ENCODE measurements around the gene NRXN3. TPM values are rescaled to one million over a fixed set of nuclear protein-coding genes. Genes with fewer than 3 reads are reported as not detected.

Gene NRXN3
- total RNA-seq, 2 donors from 2014 or later: 1.3 to 2.3 TPM

- Histone ChIP-seq H3K27me3 (no peaks in the 10 kb centered on the region), H3K9me3 (peaks cover 0 to 10% (median 0%) of the 10 kb centered on the region in 3 donors), H3K27ac (no peak overlapping the region), H3K36me3 (replicated peaks in 1 of 2; ENCODE audit: insufficient read depth in 1 of 2, low read depth in 2 of 2) (no peaks in the 10 kb centered on the region), H3K4me1 (no peaks in the 10 kb centered on the region), H3K4me3 (no peak overlapping the region)
- ATAC-seq (no peak), DNase-seq (no peak)
- 68 to 75% methylated on average over 5 of the region's 5 CpGs for WGBS, 2 donors
- intact Hi-C loops (cut with DNase I): no loop called here
- TF ChIP-seq POLR2A (IDR thresholded peaks at IDR 0.05) (no peak), CTCF (IDR thresholded peaks at IDR 0.05) (no peak)
Measured at GRCh38 chr14:78576437-78577166, 406.4 kb downstream of the NRXN3 start.

- Histone ChIP-seq H3K4me3 (no peak overlapping the region), H3K27me3 (no peaks in the 10 kb centered on the region), H3K4me1 (no peaks in the 10 kb centered on the region), H3K27ac (no peak overlapping the region), H3K9me3 (no peaks in the 10 kb centered on the region), H3K36me3 (replicated peaks in 1 of 2; ENCODE audit: insufficient read depth in 1 of 2, low read depth in 2 of 2) (no peaks in the 10 kb centered on the region)
- 40 to 45% methylated on average over 5 of the region's 5 CpGs for WGBS, 2 donors
- TF ChIP-seq POLR2A (IDR thresholded peaks at IDR 0.05): no peak
- TF ChIP-seq CTCF (IDR thresholded peaks at IDR 0.05): no peak
- no peak for ATAC-seq
- intact Hi-C loops (cut with DNase I): no loop called here
- DNase-seq: no peak
Measured at GRCh38 chr14:78581229-78581628, 411.1 kb downstream of the NRXN3 start.

GRCh38 chr14:78586681-78587080 lies 416.5 kb downstream of the NRXN3 start:
- WGBS, 2 donors: 41 to 47% methylated on average over 5 to 6 of the region's 6 CpGs
- intact Hi-C loops (cut with DNase I): no loop called here

DNA sequence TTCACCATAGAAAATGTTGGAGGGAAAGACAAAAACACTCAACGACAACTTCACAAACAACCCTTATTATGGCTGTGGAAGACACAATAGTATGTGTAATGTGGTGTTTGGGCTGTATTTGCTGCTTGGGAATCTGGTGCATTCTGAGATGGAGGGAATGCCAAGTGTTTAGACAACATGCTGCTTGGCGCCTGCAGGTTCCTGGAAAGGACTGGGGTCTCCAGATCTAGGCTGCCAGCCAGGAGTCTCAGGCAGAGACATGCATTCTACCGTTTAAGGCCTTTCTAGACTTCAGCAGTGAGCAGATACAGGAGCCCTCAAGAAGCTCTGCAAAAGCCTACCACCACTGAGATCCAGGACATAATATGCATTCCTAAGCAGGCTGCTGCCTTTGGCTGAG lies 418.7 kb downstream of the NRXN3 start:
- intact Hi-C loops (cut with DNase I): no loop called here
- H3K9me3 ChIP-seq: no peaks in the 10 kb centered on the region
- H3K36me3 ChIP-seq (replicated peaks in 1 of 2; ENCODE audit: insufficient read depth in 1 of 2, low read depth in 2 of 2): no peaks in the 10 kb centered on the region
- WGBS, 2 donors: 72 to 77% methylated on average over 3 of the region's 3 CpGs
- DNase-seq: no peak
- no peaks in the 10 kb centered on the region for H3K27me3 ChIP-seq
- no peak for ATAC-seq
- no peak for TF ChIP-seq POLR2A (IDR thresholded peaks at IDR 0.05)
- TF ChIP-seq CTCF (IDR thresholded peaks at IDR 0.05): no peak
- H3K27ac ChIP-seq: no peak overlapping the region
- H3K4me3 ChIP-seq: no peak overlapping the region
- no peaks in the 10 kb centered on the region for H3K4me1 ChIP-seq

More at GRCh38 chr14:78586681-78587080, 416.5 kb downstream of the NRXN3 start:
- ATAC-seq (no peak), DNase-seq (no peak)
- H3K27me3 ChIP-seq: no peaks in the 10 kb centered on the region
- H3K27ac ChIP-seq: no peak overlapping the region
- TF ChIP-seq CTCF (IDR thresholded peaks at IDR 0.05) (no peak), POLR2A (IDR thresholded peaks at IDR 0.05) (no peak)
- no peak overlapping the region for H3K4me3 ChIP-seq
- no peaks in the 10 kb centered on the region for H3K9me3 ChIP-seq
- no peaks in the 10 kb centered on the region for H3K4me1 ChIP-seq
- H3K36me3 ChIP-seq (replicated peaks in 1 of 2; ENCODE audit: insufficient read depth in 1 of 2, low read depth in 2 of 2): no peaks in the 10 kb centered on the region

Data from body of pancreas (tissue), 4 donors.